Epithelial cell of proximal tubule (primary cell): ENCODE measurements around the gene SEMA3A. TPM values are rescaled to one million over a fixed set of nuclear protein-coding genes. Genes with fewer than 3 reads are reported as not detected.

Experiments used
- DNase-seq: peaks from one replicate; pipeline ENCODE4 v3.0.0-alpha.2; 2011; ENCODE audit warnings: low read depth
- H3K4me3 ChIP-seq: 2 replicates; pipeline ENCODE4 v1.5.1; 2011; ENCODE audit warnings: low read depth, mild to moderate bottlenecking, low read length
- total RNA-seq: library from RNA; depleted of rRNA; stranded (reverse); fragments of >200 nt; gene quantifications from 2 replicates; pipeline ENCODE4 v1.2.3, GENCODE V29; 2015
- TF ChIP-seq, protein P1 (sequence below): conservative IDR thresholded peaks from 2 replicates; pipeline ENCODE4 v1.5.1; 2012; ENCODE audit warnings: low read depth, mild to moderate bottlenecking, low read length

SEMA3A gene
- total RNA-seq, 1 donor from 2014 or later = 13.7 TPM

GRCh38 chr7:84113906-84114850, 80.4 kb downstream of the SEMA3A start:
- H3K4me3 ChIP-seq = no peak overlapping the region
- no peak for DNase-seq
- TF ChIP-seq, protein P1, sequence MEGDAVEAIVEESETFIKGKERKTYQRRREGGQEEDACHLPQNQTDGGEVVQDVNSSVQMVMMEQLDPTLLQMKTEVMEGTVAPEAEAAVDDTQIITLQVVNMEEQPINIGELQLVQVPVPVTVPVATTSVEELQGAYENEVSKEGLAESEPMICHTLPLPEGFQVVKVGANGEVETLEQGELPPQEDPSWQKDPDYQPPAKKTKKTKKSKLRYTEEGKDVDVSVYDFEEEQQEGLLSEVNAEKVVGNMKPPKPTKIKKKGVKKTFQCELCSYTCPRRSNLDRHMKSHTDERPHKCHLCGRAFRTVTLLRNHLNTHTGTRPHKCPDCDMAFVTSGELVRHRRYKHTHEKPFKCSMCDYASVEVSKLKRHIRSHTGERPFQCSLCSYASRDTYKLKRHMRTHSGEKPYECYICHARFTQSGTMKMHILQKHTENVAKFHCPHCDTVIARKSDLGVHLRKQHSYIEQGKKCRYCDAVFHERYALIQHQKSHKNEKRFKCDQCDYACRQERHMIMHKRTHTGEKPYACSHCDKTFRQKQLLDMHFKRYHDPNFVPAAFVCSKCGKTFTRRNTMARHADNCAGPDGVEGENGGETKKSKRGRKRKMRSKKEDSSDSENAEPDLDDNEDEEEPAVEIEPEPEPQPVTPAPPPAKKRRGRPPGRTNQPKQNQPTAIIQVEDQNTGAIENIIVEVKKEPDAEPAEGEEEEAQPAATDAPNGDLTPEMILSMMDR = no peak

GRCh38 chr7:84113286-84113685, 81.3 kb downstream of the SEMA3A start:
- H3K4me3 ChIP-seq = no peak overlapping the region
- DNase-seq = no peak
- TF ChIP-seq, protein P1 = no peak

DNA sequence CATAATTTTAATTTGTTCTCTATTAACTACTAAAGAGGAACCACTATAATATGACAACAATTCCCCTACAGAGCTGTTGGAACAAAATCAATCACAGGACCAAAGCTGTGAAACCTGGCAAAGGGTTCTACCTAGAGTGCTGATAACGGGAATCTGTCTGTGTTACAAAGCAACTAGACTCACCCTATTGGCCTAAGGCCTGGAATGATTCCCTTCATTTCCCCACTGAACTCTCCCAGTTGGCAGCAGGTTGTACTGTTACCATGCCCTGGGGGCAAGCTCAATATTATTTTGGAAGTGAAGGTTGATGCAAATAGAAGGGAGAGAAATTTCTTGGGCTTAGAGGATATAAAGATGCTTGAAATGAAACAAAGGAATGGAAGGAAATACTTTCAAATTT, 81.8 kb downstream of the SEMA3A start:
- DNase-seq = no peak
- TF ChIP-seq, protein P1 = no peak
- H3K4me3 ChIP-seq = no peak overlapping the region

DNA sequence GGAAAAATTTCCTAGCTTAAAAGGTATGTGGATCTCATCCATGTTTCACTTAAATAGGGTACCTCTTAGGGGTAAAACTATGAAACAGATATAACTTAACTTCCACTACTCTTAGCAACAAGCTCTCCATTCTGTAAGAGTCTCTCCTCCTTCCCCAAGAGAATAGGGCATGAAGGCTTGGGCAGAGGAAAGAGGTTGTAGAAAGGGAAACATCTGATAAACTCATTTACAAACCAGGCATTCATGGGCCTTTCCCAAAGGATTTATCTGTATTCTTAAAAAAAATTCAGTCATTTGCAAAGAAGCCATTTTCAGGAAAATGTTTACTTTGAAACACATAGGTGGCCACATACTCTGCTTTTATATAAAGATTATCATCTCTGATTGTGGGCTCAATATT, 82.7 kb downstream of the SEMA3A start:
- no peak for DNase-seq
- TF ChIP-seq, protein P1 = no peak
- H3K4me3 ChIP-seq = no peak overlapping the region

DNA sequence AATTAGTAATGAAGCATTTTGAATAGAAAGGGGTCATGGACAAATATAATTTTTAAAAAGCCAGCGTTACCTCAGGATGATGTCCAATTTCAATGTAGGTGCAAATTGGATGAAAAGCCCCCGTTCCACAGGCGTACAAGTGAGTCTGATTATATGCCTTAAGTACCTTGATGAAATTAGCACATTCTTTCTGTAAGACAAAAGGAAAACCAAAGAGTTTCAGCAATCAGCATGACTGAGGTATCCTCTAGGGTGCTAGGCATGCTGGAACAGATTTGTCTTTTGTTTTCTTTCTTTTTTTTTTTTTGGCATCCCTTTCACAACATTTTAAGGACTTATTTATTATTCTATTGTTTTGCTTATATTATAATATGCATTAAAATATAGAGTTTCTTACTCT, 84.2 kb downstream of the SEMA3A start:
- DNase-seq = no peak
- no peak overlapping the region for H3K4me3 ChIP-seq
- TF ChIP-seq, protein P1 = no peak

DNA sequence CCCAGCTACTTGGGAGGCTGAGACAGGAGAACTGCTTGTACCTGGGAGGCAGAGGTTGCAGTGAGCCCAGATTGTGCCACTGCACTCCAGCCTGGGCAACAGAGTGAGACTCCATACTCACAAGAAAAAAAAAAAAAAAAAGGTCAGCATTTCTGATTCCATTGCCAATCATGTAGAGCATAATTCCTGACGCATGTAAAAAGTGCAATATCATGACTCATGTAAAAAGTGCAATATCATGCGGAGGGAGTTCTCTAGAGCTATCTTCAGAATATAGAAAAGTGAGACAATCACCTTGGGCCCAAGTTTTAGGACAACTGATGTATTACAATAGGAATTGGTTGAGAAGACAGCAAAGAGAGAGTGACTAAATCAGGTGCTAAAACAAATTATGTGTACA, 85.8 kb downstream of the SEMA3A start:
- H3K4me3 ChIP-seq = no peak overlapping the region
- TF ChIP-seq, protein P1 = no peak
- no peak for DNase-seq

DNA sequence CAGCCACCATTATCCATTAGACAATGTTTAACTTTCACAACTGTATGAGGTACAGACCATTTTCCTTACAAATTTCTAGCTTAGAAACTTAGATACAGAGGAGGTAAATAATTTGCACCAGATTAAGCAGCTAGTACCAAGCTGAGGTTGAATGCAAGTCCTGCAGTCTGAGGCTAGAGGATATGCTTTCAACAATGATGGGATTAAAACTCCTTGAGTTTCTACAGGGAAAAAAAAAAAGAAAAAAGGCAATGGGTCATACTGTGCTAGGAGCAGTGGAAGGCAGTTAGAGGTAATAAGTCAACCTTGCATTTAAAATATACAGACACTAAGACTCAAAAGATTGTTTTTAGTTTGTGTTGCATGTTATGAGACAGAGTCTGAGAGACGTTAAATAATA, 86.5 kb downstream of the SEMA3A start:
- TF ChIP-seq, protein P1 = no peak
- DNase-seq = no peak
- H3K4me3 ChIP-seq = no peak overlapping the region
